KBM-7 (cell line): Measurements from ENCODE around the gene LURAP1L.
"Not testable (repeated sequence)": the region's sequence is repeated elsewhere in the genome, so short reads cannot be mapped to it uniquely, and the experiment has no call there.

Source experiments
- DNase-seq: peaks from one replicate; pipeline ENCODE4 v3.0.0-alpha.2; 2015
- in situ Hi-C: fragments of 300-500 bp; cut with MboI; formaldehyde crosslinking; loops from 2 replicates; pipeline ENCODE4 v1.14.3; 2020; ENCODE audit warnings: low sequenced_read_pairs, low pct_unique_long_range_greater_than_20kb, mixed read lengths

Gene LURAP1L

GRCh38 chr9:12849486-12850003 is 74.7 kb downstream of the LURAP1L start:
- DNase-seq: no peak
- in situ Hi-C loops: no loop called here

GRCh38 chr9:12851341-12852090 is 76.7 kb downstream of the LURAP1L start:
- in situ Hi-C loops: no loop called here
- DNase-seq: no peak

GRCh38 chr9:12853051-12853450 is 78.2 kb downstream of the LURAP1L start:
- in situ Hi-C loops: no loop called here
- DNase-seq: no peak

GRCh38 chr9:12854221-12854620 is 79.4 kb downstream of the LURAP1L start:
- in situ Hi-C loops: no loop called here
- DNase-seq: no peak

- no peak for DNase-seq
- in situ Hi-C loops: no loop called here
Observed at GRCh38 chr9:12855066-12855465, 80.2 kb downstream of the LURAP1L start.

GRCh38 chr9:12856603-12857002 is 81.8 kb downstream of the LURAP1L start:
- in situ Hi-C loops: no loop called here
- no peak for DNase-seq

- in situ Hi-C loops: no loop called here
- no peak for DNase-seq
Observed at GRCh38 chr9:12859704-12860251, 85.0 kb downstream of the LURAP1L start.

GRCh38 chr9:12860998-12861397 is 86.2 kb downstream of the LURAP1L start:
- in situ Hi-C loops: no loop called here

GRCh38 chr9:12862611-12863410 is 88.0 kb downstream of the LURAP1L start:
- in situ Hi-C loops: no loop called here
- DNase-seq: no peak

More at GRCh38 chr9:12860998-12861397, 86.2 kb downstream of the LURAP1L start:
- DNase-seq: no peak

- DNase-seq: no peak
- in situ Hi-C loops: no loop called here
Observed at GRCh38 chr9:12863618-12864017, 88.8 kb downstream of the LURAP1L start.

GRCh38 chr9:12865380-12865779 is 90.6 kb downstream of the LURAP1L start:
- in situ Hi-C loops, DNase-seq: not testable (repeated sequence)
